Stimulated activated CD4-positive, alpha-beta T cell treated with anti-CD3 and anti-CD28 coated beads, Interleukin-15, amount 100 ng/mL, for 48 hours (primary cell): ENCODE measurements around the gene TRIM31.

Experiments
- DNase-seq, 2 donors: peaks; one replicate each; pipeline ENCODE4 v3.0.0-alpha.2; 2020; ENCODE audit warnings: low read depth in 2 of 2

The TRIM31 gene

GRCh38 chr6:30113841-30114240 lies 951 bp upstream of the TRIM31 start:
- DNase-seq = no peak

- DNase-seq = no peak
Observed at GRCh38 chr6:30112402-30112994, 392 bp downstream of the TRIM31 start.

DNA sequence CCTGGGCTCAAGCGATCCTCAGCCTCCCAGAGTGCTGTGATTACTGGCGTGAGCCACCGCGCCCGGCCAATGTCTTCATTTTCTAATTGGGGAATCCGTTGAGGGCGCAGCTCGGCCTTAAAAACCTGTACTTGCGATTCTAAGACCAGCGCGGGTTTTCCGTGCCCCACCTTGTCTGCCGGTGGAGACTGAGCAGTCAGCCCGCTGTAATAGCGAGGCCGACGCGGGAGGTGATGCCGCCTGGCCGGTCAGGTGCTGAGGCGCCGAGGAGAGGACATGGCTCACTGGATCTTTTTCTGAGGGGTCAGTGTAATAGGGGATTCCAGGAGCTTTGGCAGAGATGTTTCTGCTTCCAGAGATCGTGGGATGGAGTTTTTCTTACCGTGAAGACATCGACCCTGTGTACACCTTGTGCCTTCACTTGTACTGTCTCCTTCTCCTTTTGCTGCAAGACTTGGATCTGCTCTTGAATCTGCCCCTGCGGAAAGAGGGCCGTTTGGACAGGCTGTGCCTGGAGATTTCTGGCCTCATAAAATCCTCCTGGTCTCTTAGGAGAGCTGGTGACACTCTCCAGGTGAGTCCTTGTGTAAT lies 1.5 kb downstream of the TRIM31 start:
- no peak for DNase-seq

- no peak for DNase-seq
Observed at GRCh38 chr6:30104661-30105060, 8.2 kb downstream of the TRIM31 start.

GRCh38 chr6:30103872-30104179 lies 9.1 kb downstream of the TRIM31 start:
- no peak for DNase-seq

DNA sequence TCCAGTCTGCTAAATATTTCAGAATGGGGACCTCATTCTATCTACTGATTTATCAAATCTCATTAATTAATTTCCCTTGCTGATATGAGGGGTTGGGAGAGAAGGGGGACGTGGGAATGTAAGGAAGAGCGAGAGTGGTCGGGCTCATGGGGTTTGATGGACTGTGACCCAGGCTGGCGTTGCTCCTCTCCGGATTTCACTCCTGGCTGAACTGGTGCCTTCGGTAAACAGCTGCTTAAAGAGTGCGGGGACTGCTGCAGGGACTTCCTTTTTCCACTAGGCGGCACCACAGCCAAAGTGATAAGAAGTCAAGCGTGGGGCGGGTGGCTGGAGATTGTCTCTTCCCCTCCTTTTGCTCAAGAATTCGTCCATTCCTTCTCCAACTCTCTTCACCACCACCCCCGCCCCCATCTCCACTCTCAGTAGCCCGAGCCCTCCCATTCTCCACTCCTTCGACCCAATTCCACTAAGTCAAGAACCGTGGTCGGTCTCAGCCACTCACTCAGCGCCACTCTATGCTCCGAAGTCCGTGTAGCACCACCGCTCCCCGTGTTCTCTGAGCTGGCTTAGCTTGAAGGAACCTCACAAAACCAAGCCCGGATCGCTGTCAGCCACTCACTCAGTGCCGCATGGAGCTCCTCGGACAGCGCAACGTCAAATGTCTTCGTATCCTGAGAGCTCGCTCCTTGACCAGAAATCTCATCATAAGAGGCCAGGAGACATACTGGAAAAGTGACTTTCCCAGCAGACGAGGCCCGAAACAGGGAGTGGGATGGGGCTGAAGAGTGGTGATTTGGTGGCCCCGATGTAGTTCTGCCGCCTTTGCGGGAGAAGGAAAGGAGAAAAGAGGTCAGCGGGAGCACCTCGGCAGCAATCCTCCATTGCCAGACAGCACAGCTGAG lies 9.7 kb downstream of the TRIM31 start:
- DNase-seq = peak; percentile 65 to 77

- DNase-seq = no peak
Observed at GRCh38 chr6:30102414-30102969, 10.4 kb downstream of the TRIM31 start.

- peak; percentile 36 to 61 for DNase-seq
Observed at GRCh38 chr6:30101444-30102413, 11.2 kb downstream of the TRIM31 start.

DNA sequence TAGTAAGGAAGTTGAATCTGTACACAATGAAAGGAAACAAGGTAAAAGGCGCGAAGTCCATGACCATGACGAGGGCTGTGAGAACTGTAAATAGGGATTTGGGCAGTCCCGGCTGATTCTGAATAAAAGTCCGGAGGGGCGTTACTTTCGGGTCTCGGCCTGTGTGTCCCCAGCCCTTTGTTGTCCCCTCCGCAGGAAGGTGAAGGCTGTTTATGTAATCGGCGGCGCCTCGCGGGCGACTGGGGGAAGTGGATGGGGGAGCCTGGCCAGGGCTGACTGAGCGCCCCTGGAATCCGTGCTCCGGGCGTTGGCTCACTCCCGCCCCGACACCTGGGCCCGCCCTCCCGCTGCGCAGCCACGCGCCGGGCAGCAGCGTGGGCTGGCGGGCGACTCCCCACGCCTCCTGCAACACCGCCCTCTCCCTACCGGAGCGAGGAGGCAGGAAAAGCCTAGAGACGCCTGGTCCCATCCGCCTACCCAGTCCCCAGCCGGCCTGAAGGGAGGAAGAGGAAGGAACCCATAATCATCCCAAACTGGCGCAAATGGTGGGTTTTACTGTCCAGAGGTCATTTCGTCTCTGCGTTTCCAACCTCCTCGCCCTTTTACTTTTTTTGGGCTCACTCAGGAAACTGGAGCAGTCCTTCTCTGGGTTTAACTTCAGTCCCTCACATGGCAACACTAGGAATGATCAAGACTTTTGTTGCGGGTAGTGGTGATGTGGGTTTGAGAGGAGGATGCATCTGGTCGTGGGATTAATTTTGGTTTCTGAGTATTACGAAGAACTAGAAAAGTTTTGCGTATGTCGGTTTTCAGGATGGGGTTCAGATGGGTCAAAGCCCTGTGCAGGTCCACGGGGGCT lies 12.1 kb downstream of the TRIM31 start:
- no peak for DNase-seq

DNA sequence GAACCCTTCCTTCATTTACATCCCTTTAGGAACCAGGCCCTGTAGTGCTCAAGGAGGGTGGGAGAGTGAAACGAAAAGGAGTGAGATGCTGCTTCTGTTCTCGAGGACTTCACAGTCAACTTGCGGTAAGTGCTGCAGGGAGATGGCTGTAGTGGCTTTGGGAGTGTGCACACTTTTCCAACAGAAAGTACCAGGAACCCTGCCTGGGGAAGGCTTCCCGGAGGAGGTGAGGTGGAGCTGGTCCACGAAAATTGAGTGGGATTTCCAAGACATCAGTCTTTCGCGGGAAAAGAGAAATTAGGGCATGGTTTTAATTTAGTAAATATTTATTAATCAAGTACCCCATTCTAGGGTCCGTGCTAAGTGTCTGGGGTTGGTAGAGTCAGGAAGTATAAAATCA lies 12.7 kb downstream of the TRIM31 start:
- no peak for DNase-seq

GRCh38 chr6:30097902-30098768 lies 14.8 kb downstream of the TRIM31 start:
- no peak for DNase-seq

DNA sequence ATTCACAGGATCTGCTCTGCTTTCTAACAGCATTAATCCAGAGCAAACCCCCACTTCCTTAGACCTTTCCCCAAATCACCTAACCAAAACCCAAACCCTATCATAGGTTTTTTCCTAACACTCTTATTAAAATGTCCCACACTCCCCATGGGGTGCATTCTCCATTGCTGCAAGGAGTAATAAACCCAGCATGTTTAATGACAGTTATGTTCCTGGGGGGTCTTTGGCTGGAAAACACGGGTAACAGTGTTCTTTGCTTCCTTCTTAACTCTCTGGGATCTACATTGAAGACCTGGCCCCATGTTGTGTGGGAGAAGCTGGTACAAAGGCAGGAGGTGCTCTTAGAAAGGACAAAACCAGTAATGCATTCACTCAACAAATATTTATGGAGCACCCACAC lies 16.1 kb downstream of the TRIM31 start:
- DNase-seq = no peak

DNA sequence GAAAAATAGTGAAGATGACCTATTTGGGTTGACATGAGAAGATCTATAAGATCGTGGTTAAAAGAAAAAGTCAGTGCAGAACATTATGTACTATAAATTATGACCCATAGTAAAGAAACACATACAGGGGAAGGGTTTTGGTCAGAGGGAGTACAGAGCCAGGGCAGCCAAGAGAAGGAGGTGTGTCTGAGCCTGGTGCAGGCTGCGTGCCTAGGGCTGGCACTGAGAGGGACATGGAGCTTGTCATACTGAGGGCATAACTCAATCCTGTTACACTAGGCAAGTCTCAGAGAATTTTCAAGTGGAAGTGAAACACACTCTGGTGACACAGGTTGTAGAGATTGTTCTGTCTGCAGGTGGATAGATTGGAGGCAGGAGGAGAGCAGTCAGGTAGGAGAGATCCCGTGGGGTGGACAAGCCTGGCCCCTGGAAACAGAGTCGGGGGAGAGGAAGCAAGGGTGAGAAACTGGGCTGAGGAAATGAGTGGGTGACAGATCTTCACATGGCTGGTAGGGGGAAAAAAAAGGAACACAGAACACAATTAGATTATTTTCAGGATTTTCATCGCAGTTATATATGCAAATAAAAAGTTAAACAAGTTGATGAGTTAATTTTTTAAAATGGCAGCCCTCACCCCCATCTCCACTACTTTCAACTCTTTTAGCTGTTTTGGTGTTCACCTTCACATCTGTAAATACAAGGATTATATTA lies 18.8 kb downstream of the TRIM31 start:
- DNase-seq = no peak

- no peak for DNase-seq
Observed at GRCh38 chr6:30092852-30093543, 19.9 kb downstream of the TRIM31 start.

DNA sequence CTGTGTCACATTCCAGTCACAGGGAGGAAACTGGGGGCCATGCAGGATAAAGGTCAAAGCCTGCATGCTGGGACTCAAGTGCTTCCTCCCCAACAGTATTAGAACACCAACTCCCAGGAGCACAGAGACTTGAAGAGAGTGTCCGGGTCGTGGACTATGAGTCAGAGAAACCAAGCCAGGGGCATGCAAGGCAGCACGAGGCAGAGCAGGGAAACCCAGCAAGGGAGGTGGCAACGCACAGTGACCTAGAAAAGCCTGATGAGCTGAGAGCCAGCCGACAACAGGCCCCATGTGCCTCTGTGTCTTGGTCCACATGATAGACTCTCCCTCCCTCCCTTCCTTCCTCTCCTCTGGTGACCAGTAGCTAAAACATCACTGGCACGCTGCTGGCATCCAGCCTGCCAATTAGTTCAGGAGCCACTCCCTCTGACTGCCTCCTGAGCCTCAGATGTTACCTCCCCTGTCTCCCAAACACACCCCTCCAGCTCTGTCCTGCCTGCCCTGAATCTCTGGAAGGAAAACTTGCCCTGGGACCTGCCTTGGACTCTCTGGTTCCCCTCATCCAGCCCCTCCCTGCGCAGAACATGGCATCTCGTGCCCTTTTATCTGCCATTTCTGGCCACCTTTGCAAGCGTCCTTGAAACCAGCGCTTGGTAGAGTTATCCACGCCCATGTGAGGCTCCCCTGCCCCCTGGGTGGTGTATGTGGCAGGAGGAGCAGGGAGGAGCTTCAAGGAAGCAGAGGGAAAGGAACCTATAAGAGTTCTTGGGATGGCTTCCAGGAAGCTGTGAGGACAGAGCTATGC lies 21.1 kb downstream of the TRIM31 start:
- DNase-seq = no peak

GRCh38 chr6:30087876-30088275 lies 25.0 kb downstream of the TRIM31 start:
- no peak for DNase-seq

GRCh38 chr6:30077218-30077617 lies 35.7 kb downstream of the TRIM31 start:
- no peak for DNase-seq
